Measurements from ENCODE around the gene GPR179.

Gene GPR179

DNA sequence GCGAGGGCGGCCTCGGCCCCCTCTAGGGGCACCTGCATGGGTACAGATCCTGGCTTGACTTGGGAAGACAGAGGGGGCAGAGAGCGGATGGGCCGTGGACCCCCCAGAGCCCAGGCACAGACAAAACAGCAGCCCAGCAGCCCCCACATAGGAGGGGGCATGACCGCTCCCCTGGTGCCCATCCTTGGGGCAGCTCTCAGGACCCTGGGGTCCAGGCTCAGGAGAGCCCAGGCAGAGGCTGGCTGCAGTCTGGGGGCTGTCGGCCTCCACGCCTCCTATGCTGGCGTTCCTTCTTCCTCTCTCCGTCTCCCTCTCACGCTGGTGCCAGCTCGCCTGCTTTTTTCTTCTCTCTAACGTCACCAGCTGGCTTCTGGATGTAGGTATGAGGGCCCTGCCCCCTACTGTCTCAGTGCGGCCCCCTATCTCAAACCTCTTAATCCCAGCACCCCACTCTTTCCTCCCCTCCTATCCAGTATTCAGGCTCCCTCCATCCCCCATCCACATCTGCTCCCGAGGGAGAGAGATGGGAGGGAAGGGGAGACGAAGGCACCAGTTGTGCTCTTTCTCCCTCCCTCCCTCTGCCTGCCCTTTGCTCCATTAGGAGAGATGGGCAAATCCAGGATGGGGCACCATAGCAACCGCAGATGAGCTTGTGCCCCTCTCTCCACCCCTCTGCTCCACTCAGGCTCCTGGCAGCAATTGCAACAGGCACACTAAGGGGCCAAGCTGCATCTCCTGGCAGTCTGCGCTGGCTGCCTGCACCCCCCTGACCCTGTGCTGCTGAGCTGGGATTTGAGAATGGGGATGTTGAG is at the start of gene GPR179:
TSS of gene GPR179 (minus strand) at position 349 of the 812 bp plus-strand sequence. CDS start at position 182, 167 bp downstream.
- DNase-seq (ENCODE audit: low read depth in 1 of 2, low spot score in 1 of 2) = no peak

DNA sequence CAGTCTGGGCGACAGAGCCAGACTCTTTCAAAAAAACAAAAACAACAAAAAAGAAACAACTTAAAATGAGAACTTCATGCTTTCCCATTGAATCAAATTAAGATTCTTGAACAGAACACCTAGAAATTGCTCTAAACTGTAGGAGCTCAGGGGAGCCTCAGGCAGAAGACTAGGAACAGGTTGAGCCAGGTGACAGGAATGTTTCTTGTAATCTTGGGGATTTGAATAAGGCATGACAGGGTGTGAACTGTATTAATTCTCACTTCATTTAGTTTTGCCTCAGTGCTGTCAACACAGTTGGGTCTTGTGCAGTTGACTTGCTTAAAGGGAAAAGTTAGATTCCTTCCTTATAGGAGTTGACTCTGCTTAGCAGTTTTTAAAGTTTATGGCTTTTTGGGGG is 35.7 kb upstream of the GPR179 start:
- no peak for DNase-seq (ENCODE audit: low read depth in 1 of 2, low spot score in 1 of 2)

- no peak for DNase-seq (ENCODE audit: low read depth in 1 of 2, low spot score in 1 of 2)
Measured at GRCh38 chr17:38369124-38369886, 25.5 kb upstream of the GPR179 start.

GRCh38 chr17:38364741-38365140 is 21.0 kb upstream of the GPR179 start:
- DNase-seq (ENCODE audit: low read depth in 1 of 2, low spot score in 1 of 2) = no peak

DNA sequence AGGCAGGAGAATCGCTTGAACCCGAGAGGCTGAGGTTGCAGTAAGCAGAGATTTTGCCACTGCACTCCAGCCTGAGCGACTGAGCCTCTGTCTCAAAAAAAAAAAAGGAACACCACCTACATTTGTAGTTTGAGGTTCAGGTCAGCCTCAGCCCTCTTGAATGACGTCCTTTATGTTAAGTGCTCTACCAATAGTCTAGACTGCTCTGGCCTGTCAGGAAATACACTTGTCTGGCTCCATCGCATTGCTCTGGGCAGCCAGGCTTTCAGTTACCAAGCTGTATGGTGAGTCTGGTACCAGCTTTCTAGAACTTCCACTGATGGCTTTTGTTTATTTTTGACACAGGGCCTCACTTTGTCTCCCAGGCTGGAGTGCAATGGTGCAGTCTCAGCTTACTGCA is 19.3 kb upstream of the GPR179 start:
- DNase-seq (ENCODE audit: low read depth in 1 of 2, low spot score in 1 of 2) = no peak

- no peak for DNase-seq (ENCODE audit: low read depth in 1 of 2, low spot score in 1 of 2)
Measured at GRCh38 chr17:38361694-38362465, 18.1 kb upstream of the GPR179 start.

- no peak for DNase-seq (ENCODE audit: low read depth in 1 of 2, low spot score in 1 of 2)
Measured at GRCh38 chr17:38358586-38359513, 15.1 kb upstream of the GPR179 start.

DNA sequence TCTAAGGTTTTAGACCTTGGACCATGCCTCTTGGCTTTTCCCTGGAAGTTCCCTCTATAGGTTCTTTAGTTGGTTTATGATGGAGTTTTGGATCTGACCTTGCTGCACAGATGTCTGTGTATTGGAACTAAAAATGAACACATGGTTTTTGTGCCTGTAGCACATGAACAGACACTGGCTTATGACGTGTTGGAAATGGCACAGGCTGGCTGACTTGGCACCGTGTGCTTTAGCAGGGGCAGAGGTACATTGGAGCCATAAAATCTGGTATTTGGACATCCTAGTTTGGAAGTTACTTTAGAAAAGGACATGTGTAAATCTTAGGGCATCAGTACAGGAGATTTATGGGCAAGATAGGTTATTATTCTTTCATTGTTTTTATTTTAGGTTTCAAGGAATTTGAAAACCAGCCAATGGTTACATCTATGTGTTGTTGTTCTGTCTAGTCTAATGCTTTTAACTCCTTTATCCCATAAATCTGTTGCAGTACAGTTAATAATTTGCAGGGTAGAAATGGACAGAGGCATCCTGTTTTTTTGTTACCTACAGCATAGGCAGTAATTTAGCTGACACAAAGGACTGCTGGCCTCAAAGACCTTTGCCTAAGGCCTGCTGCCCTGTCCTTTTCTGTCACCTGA is 13.8 kb upstream of the GPR179 start:
- DNase-seq (ENCODE audit: low read depth in 1 of 2, low spot score in 1 of 2) = no peak

GRCh38 chr17:38355251-38355650 is 11.5 kb upstream of the GPR179 start:
- DNase-seq (ENCODE audit: low read depth in 1 of 2, low spot score in 1 of 2) = no peak

DNA sequence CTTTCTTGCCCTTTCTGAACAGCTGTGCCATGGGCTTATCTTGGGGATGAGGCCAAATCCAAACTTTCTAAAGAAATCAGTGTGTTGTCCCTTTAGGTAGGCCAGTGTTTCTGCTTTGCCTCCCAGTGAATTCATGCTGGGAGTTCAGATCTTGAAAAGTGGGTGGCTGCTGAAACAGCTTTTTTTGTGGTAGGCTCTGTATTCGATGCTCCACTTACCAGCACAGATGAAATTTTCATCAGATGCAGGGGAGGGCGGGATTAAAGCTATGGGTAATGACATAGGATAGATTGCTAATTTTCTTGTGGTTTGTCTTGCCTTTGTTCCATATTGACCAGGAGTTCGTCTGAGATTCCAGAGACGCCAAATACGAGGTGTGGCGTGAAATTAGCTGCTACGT is 10.7 kb upstream of the GPR179 start:
- no peak for DNase-seq (ENCODE audit: low read depth in 1 of 2, low spot score in 1 of 2)

GRCh38 chr17:38353668-38354067 is 9.9 kb upstream of the GPR179 start:
- DNase-seq (ENCODE audit: low read depth in 1 of 2, low spot score in 1 of 2) = no peak

DNA sequence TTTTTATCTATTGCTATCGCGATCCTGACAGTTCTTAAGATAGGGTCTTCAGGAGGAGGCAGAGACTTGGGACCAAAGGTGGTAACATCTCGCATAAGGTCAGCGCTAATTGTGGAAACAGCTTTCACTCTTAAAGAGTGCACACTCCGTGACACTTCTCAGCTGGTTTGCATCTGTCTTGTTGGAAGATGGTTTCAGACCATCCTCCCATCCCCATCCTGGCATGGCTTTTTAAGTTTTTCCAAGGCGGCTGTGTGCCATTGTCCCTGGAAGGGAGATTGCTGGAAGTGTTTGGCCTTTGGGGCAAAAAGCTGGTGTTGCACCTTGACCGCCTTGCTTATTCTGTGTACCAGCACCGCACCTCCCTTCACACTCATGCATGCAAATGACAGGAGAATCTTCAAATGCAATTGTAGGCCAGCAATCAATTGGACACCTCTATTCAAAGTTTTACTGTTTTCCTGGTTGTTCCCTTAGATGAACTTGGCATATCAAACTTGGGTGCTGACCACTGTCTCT is 9.4 kb upstream of the GPR179 start:
- DNase-seq (ENCODE audit: low read depth in 1 of 2, low spot score in 1 of 2) = no peak

- DNase-seq (ENCODE audit: low read depth in 1 of 2, low spot score in 1 of 2) = no peak
Measured at GRCh38 chr17:38352245-38353085, 8.7 kb upstream of the GPR179 start.

DNA sequence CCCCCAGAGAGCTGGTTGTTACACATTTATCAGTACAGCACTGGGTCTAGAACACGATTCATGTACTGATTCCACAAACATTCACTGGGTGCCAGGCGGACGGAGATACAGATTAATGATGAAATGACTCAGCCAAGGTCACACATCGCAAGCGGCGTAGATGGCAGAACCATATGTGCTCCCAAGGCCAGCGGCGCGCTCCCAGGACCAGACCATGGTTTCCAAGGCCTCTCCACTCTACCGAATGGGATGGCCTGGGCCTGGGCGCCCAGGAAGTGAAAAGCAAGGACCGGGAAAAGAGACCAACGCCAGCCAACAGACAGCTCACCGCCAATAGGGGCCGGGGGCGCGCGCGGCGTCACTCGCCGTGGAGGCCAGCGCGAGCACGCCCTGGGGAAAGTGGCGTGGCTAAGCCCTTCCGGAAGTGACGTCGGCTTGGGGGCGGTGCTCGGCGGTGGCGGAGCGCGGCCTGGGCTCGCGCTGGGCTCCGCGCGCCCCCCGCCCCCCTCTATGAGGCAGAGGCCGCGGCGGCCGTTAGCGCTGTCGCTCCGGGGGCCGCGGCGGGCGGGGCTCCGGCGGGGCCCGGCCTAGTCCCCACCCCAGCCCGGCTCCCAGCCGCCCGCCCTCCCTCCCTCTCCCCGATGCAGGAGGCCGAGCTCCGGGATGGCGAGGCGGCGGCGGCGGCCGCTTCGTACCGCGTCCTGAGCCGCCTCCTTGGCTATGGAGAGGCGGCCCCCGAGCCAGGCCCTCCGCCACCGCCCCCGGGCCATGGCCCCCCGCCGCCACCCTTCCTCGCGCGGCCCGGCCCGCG is 7.9 kb upstream of the GPR179 start, which contains the start of gene SOCS7:
TSS of gene SOCS7 (plus strand) at position 433 of the 811 bp plus-strand sequence. CDS start at position 642, 209 bp downstream.
- peak; percentile 88 to 89 for DNase-seq (ENCODE audit: low read depth in 1 of 2, low spot score in 1 of 2)

- no peak for DNase-seq (ENCODE audit: low read depth in 1 of 2, low spot score in 1 of 2)
Measured at GRCh38 chr17:38350035-38350434, 6.3 kb upstream of the GPR179 start.

DNA sequence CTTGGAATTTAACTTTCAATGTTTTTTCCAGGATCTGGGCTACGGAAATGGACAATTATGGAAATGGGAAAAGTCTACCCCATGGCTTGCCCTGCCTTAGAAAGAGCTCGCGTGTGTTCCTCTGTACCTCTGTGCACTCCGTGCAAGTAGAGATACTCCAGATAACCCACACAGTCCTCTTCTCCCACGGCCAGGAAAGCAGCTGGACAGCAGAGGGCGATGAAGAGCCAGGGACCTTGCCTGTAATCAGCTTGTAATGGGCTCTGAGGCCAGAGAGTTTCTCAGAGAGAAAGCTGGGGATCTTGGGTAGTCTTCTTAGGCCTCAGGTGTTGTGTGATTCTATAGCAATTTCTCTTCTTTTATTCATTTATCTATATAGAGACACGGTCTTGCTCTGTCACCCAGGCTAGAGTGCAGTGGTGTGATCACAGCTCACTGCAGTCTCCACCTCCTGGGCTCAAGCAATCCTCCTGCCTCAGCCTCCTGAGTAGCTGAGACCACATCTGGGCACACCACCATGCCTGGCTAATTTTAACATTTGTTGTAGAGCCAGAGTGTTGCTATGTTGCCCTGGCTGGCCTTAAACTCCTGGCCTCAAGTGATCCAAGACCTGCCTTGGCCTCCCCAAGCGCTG is 5.5 kb upstream of the GPR179 start:
- DNase-seq (ENCODE audit: low read depth in 1 of 2, low spot score in 1 of 2) = peak; percentile 67 to 72

DNA sequence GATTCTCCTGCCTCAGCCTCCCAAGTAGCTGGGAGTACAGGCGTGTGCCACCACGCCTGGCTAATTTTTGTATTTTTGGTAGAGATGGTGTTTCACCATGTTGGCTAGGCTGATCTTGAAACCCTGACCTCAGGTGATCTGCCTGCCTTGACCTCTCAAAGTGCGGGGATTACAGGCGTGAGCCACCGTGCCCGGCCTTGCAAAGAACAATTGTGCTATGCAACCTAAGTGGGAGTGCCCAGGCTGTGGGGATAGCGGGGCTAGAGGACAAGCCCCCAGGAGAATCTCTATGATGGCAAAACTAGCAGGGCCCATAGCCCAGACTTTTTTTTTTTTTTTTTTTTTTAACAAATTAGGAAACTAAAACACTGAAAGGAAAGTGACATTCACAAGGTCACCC is 2.0 kb upstream of the GPR179 start:
- no peak for DNase-seq (ENCODE audit: low read depth in 1 of 2, low spot score in 1 of 2)

DNA sequence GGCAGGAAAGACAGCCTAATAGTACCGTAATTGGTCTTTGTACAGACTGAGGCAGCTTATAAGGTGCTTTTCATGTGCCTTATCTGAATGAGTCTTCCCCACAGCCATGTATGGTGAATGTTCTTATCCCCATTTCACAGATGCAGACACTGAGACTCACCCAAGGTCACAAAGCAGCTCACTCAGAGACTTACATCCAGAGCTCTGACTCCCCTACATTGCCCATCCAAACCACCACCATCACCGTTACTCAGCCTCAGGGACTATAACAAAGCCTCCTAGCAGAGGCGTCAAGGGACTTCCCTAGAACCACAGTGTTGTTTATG is 627 bp upstream of the GPR179 start:
- DNase-seq (ENCODE audit: low read depth in 1 of 2, low spot score in 1 of 2) = no peak

Data from activated T-helper 1 cell treated with anti-CD3 and anti-CD28 coated beads, Interleukin-2, amount 50 U/mL, for 16 hours (primary cell).